Fibroblast of lung (primary cell): ENCODE measurements around the gene FSD1.

ENCODE experiments used
- EZH2 ChIP-seq: IDR thresholded peaks from 2 replicates; pipeline ENCODE4 v1.5.1; 2012; ENCODE audit warnings: low read length, control low read depth, mild to moderate bottlenecking; ENCODE audit errors: missing control alignments
- TF ChIP-seq, protein P1 (sequence below), 2 donors: IDR thresholded peaks in 1 of 2; conservative IDR thresholded peaks in 1 of 2; 1 replicate in 1 of 2; 2 replicates in 1 of 2; pipeline ENCODE4 v1.5.1; 2011 to 2012; ENCODE audit warnings: low read length in 2 of 2, control low read depth in 1 of 2, inconsistent platforms in 1 of 2, low read depth in 1 of 2, mild to moderate bottlenecking in 1 of 2

DNA sequence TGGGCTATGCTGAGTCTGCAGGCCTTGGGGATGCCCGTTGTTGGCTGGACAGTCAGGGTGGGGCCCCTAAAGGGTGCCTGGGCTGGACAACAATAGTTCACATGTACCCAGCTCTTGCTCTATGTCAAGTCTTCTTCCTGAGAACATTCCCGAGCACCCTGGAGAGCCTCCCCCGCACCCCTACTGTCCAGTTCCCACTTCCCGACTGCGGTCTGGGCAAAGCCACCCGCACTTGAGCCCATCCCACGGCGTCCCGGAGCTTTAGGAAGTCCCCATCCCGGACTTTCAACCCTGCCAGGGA lies 37.9 kb downstream of the FSD1 start:
- TF ChIP-seq, protein P1, sequence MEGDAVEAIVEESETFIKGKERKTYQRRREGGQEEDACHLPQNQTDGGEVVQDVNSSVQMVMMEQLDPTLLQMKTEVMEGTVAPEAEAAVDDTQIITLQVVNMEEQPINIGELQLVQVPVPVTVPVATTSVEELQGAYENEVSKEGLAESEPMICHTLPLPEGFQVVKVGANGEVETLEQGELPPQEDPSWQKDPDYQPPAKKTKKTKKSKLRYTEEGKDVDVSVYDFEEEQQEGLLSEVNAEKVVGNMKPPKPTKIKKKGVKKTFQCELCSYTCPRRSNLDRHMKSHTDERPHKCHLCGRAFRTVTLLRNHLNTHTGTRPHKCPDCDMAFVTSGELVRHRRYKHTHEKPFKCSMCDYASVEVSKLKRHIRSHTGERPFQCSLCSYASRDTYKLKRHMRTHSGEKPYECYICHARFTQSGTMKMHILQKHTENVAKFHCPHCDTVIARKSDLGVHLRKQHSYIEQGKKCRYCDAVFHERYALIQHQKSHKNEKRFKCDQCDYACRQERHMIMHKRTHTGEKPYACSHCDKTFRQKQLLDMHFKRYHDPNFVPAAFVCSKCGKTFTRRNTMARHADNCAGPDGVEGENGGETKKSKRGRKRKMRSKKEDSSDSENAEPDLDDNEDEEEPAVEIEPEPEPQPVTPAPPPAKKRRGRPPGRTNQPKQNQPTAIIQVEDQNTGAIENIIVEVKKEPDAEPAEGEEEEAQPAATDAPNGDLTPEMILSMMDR (conservative IDR thresholded peaks at IDR 0.05 in 1 of 2, IDR thresholded peaks at IDR 0.05 in 1 of 2; ENCODE audit: low read depth in 1 of 2, low read length in 2 of 2) = no peak
- TF ChIP-seq EZH2 = no peak
